Glutamatergic neuron (in vitro differentiated cells): ENCODE measurements around the gene ARHGAP22. TPM values are rescaled to one million over a fixed set of nuclear protein-coding genes. Genes with fewer than 3 reads are reported as not detected.

ENCODE experiments used
- DNase-seq: peaks from one replicate; pipeline ENCODE4 v3.0.0; 2022
- H3K27ac Mint-ChIP-seq: one replicate; pipeline ENCODE4 v1.8.0; 2020; ENCODE audit warnings: mild to moderate bottlenecking, mixed read lengths, inconsistent platforms; ENCODE audit not compliant: unreplicated experiment
- H3K27me3 Mint-ChIP-seq: one replicate; pipeline ENCODE4 v1.8.0; 2020; ENCODE audit warnings: mild to moderate bottlenecking, moderate library complexity, mixed read lengths, inconsistent platforms; ENCODE audit not compliant: unreplicated experiment
- H3K36me3 Mint-ChIP-seq: one replicate; pipeline ENCODE4 v1.8.0; 2020; ENCODE audit warnings: mild to moderate bottlenecking, mixed read lengths, inconsistent platforms; ENCODE audit not compliant: unreplicated experiment
- H3K4me1 Mint-ChIP-seq: one replicate; pipeline ENCODE4 v1.8.0; 2020; ENCODE audit warnings: mild to moderate bottlenecking, low read depth, mixed read lengths, inconsistent platforms; ENCODE audit not compliant: unreplicated experiment
- H3K4me3 Mint-ChIP-seq: one replicate; pipeline ENCODE4 v1.8.0; 2020; ENCODE audit warnings: mild to moderate bottlenecking, mixed read lengths, inconsistent platforms; ENCODE audit not compliant: unreplicated experiment
- H3K9me3 Mint-ChIP-seq: one replicate; pipeline ENCODE4 v1.8.0; 2020; ENCODE audit warnings: mild to moderate bottlenecking, moderate library complexity, mixed read lengths, inconsistent platforms; ENCODE audit not compliant: unreplicated experiment
- total RNA-seq: library from RNA; stranded (reverse); fragmentation: NEBNext Ultra II Directional; extraction: Animal tissue kit (Norgen Biotek cat#: 25700); gene quantifications from one replicate; pipeline ENCODE4 v1.2.1, GENCODE V29; 2021; ENCODE audit not compliant: unreplicated experiment
- TF ChIP-seq, protein P1 (sequence below): fragments of 200-600 bp; sonication (generic); IDR thresholded peaks from one replicate; pipeline ENCODE4 v1.5.0; 2021; ENCODE audit not compliant: partially characterized antibody, unreplicated experiment

The ARHGAP22 gene
- total RNA-seq, 1 donor from 2014 or later, result 10.0 TPM

DNA sequence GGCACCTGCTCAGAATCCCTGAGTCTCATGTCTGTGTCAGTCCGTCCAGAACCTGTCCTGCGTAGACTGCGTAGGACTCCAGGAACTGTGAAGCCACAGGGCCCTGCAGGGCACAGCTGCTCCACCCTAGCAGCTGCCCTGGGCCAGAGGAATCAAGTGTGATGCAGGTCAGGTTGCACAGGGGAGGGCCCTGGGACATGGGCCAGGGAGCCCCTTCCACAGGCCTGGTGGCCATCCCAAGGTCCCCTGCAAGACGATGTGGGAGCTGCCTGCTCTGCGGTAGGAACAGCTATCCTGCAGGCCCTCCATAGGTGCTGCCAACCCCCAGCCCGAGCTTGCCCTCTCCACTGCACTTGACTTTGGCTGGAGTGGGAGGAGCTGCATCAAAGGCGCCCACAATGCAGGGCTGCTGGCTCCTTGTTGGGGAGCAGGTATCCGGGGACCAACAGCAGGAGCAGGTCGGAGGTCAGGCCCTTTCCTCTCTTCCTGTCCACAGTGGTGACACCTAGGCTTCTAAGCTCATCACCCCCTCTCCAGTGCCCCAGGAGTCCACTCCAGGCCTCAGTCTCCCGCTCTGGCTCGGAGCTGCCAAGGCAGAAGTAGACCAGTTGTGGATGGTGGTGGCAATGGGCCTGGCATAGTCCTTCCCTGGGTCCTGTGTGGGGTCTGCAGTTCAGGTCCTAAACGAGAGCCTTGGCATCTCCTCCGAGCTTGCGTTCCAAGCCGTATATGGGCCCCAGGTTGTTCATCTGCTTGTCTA lies 149.3 kb downstream of the ARHGAP22 start:
- Mint-ChIP-seq H3K27me3 (peaks cover 8% of the 10 kb centered on the region), H3K36me3 (no peaks in the 10 kb centered on the region), H3K4me3 (no peak overlapping the region)

DNA sequence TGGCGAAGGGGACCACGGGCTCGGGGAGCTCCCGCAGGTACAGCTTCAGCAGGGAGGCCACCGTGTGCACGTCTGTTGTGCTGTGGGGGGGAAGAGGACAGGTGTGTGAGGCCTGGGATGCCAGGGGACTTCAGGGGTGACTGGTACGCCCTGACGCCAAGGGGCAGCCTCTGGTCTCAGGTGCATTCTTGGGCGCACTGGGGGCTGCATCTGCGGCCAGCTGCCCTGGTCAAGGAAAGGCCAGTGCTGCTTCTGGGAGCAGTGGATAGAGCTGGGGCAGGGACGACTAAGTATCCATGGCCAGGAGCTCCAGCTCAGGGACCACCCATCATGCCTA lies 149.8 kb downstream of the ARHGAP22 start:
- peaks cover 8% of the 10 kb centered on the region for H3K27me3 Mint-ChIP-seq
- H3K36me3 Mint-ChIP-seq, result no peaks in the 10 kb centered on the region
- no peak overlapping the region for H3K27ac Mint-ChIP-seq
- peaks cover 4% of the 10 kb centered on the region for H3K4me1 Mint-ChIP-seq
- no peaks in the 10 kb centered on the region for H3K9me3 Mint-ChIP-seq
- TF ChIP-seq, protein P1, sequence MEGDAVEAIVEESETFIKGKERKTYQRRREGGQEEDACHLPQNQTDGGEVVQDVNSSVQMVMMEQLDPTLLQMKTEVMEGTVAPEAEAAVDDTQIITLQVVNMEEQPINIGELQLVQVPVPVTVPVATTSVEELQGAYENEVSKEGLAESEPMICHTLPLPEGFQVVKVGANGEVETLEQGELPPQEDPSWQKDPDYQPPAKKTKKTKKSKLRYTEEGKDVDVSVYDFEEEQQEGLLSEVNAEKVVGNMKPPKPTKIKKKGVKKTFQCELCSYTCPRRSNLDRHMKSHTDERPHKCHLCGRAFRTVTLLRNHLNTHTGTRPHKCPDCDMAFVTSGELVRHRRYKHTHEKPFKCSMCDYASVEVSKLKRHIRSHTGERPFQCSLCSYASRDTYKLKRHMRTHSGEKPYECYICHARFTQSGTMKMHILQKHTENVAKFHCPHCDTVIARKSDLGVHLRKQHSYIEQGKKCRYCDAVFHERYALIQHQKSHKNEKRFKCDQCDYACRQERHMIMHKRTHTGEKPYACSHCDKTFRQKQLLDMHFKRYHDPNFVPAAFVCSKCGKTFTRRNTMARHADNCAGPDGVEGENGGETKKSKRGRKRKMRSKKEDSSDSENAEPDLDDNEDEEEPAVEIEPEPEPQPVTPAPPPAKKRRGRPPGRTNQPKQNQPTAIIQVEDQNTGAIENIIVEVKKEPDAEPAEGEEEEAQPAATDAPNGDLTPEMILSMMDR, result no peak
- no peak overlapping the region for H3K4me3 Mint-ChIP-seq
- DNase-seq, result no peak

More for the DNA sequence above, 149.3 kb downstream of the ARHGAP22 start:
- H3K9me3 Mint-ChIP-seq, result no peaks in the 10 kb centered on the region
- H3K4me1 Mint-ChIP-seq, result peaks cover 4% of the 10 kb centered on the region
- no peak for DNase-seq
- TF ChIP-seq, protein P1, result no peak
- H3K27ac Mint-ChIP-seq, result no peak overlapping the region

DNA sequence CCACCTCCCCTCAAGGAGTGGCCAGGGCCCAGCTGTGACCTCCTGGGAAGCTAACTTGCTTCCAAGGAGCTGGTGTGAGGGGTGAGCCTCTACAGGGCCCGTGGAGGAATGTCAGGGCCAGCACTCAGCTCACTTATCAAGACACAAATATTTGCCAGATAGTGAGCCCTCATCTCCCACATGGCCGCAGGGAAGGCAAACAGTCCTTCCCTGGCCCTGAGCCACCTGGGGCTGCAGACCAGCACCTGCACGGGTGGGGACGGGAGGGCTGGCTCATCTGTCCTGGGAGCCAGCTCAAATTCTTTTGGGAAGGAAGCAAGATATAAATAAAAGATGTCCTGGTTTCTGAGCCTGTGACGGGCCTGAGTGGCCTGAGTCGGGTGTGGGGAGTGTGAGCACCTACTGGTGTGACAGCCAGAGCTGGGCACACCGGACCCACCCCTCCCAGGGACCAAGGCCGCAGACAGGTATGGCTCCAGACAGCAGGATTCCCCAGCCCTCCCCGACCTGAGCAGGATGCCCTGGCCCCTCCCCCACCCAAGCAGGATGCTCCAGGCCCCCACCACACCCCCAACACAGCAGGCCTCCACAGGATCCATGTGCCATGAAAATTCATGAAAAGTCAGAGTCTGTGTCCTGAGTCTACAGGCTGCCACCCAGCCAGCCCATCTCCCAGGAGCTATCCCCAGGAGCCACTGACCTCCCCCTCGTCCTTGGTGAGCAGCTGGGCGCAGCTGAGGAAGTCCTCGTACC lies 150.4 kb downstream of the ARHGAP22 start:
- DNase-seq, result no peak
- Mint-ChIP-seq H3K27ac (no peak overlapping the region), H3K4me1 (peaks cover 4% of the 10 kb centered on the region), H3K4me3 (no peak overlapping the region), H3K9me3 (no peaks in the 10 kb centered on the region), H3K36me3 (no peaks in the 10 kb centered on the region), H3K27me3 (peaks cover 8% of the 10 kb centered on the region)
- TF ChIP-seq, protein P1, result no peak

DNA sequence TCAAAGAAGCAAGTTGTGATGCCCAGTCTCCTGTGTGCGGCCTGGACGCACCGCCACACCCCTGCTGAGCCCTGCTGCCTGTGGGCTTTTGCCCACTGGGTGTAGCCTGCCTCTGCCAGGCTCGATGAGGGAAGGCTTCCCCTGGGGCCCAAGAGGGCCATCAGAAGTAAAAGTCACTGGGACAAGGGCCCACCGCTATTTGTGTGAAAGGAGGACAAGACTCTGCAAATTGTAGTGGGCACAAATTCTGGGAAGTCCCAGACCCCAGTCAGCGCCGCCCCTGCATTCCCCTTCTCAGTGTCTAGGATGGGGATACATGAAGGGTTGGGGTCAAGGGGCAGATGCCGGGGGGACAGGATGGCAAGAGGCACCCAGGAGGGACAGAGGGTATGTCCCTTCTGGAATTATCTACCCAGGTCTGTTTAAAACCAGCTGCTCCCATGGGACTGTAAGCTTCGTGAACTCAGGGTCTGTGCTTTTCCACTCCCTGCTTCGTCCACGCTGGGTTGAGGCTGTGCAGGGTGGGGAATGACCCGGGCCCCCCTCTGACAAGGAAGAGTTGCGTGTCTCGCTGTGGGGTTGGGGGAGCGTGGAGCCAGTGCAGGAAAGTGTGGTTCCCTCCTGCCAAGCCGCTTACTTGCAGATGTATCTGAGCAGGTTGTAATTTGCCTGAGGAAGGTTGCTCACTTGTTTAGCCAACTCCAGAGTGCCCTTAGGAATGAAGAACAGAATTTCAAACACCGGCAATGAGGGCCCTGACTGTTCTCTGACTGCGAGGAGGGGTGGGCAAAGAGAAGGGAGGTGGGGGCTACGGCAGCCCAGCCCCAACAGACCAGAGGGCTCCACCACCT lies 151.2 kb downstream of the ARHGAP22 start:
- TF ChIP-seq, protein P1, result no peak
- peaks cover 6% of the 10 kb centered on the region for H3K4me1 Mint-ChIP-seq
- peaks cover 8% of the 10 kb centered on the region for H3K27me3 Mint-ChIP-seq
- H3K27ac Mint-ChIP-seq, result no peak overlapping the region
- no peak overlapping the region for H3K4me3 Mint-ChIP-seq
- H3K9me3 Mint-ChIP-seq, result peaks cover 2% of the 10 kb centered on the region
- no peak for DNase-seq
- H3K36me3 Mint-ChIP-seq, result no peaks in the 10 kb centered on the region
